Brain microvascular endothelial cell (primary cell): ENCODE data around the gene PTPRM.
"Not testable (repeated sequence)": the region's sequence is repeated elsewhere in the genome, so short reads cannot be mapped to it uniquely, and the experiment has no call there.

Experiments
- DNase-seq: peaks from one replicate; pipeline ENCODE4 v3.0.0-alpha.2; 2020
- H3K27ac ChIP-seq: fragments of 250-450 bp; sonication (Bioruptor Pico); 2 replicates; pipeline ENCODE4 v1.5.1; 2020; ENCODE audit warnings: mild to moderate bottlenecking, moderate library complexity
- H3K27me3 ChIP-seq: fragments of 250-450 bp; sonication (Bioruptor Pico); replicated peaks from 2 replicates; pipeline ENCODE4 v1.5.1; 2020; ENCODE audit warnings: mild to moderate bottlenecking
- H3K36me3 ChIP-seq: fragments of 250-450 bp; sonication (Bioruptor Pico); replicated peaks from 2 replicates; pipeline ENCODE4 v1.5.1; 2020; ENCODE audit warnings: mild to moderate bottlenecking
- H3K4me3 ChIP-seq: 2 replicates; pipeline ENCODE4 v1.5.1; 2011; ENCODE audit warnings: low read depth, mild to moderate bottlenecking, control low read depth, low read length, moderate library complexity
- in situ Hi-C: cut with HindIII; loops from 2 replicates; pipeline ENCODE4 v1.10.0; 2017; ENCODE audit warnings: low sequenced_read_pairs, low pct_ligation_motif_present
- TF ChIP-seq, protein P1 (sequence below): IDR thresholded peaks from 2 replicates; pipeline ENCODE4 v1.5.1; 2011; ENCODE audit warnings: low read depth, mild to moderate bottlenecking, moderate library complexity, low read length, control low read depth, inconsistent platforms; ENCODE audit errors: missing control alignments

Gene PTPRM

GRCh38 chr18:8443505-8443904 lies 876.4 kb downstream of the PTPRM start:
- no peak for DNase-seq
- no peaks in the 10 kb centered on the region for H3K27me3 ChIP-seq
- no peak overlapping the region for H3K4me3 ChIP-seq
- TF ChIP-seq, protein P1, sequence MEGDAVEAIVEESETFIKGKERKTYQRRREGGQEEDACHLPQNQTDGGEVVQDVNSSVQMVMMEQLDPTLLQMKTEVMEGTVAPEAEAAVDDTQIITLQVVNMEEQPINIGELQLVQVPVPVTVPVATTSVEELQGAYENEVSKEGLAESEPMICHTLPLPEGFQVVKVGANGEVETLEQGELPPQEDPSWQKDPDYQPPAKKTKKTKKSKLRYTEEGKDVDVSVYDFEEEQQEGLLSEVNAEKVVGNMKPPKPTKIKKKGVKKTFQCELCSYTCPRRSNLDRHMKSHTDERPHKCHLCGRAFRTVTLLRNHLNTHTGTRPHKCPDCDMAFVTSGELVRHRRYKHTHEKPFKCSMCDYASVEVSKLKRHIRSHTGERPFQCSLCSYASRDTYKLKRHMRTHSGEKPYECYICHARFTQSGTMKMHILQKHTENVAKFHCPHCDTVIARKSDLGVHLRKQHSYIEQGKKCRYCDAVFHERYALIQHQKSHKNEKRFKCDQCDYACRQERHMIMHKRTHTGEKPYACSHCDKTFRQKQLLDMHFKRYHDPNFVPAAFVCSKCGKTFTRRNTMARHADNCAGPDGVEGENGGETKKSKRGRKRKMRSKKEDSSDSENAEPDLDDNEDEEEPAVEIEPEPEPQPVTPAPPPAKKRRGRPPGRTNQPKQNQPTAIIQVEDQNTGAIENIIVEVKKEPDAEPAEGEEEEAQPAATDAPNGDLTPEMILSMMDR = no peak
- in situ Hi-C loops = no loop called here
- H3K27ac ChIP-seq = no peak overlapping the region
- H3K36me3 ChIP-seq = no peaks in the 10 kb centered on the region

GRCh38 chr18:8446936-8447335 lies 879.8 kb downstream of the PTPRM start:
- H3K36me3 ChIP-seq, H3K4me3 ChIP-seq, DNase-seq, in situ Hi-C loops, H3K27me3 ChIP-seq, H3K27ac ChIP-seq: not testable (repeated sequence)

- Histone ChIP-seq H3K36me3 (no peaks in the 10 kb centered on the region), H3K27ac (no peak overlapping the region), H3K4me3 (no peak overlapping the region), H3K27me3 (no peaks in the 10 kb centered on the region)
- DNase-seq = no peak
- TF ChIP-seq, protein P1 = no peak
- in situ Hi-C loops = no loop called here
Observed at GRCh38 chr18:8448130-8448529, 881.0 kb downstream of the PTPRM start.

GRCh38 chr18:8450013-8450412 lies 882.9 kb downstream of the PTPRM start:
- in situ Hi-C loops = no loop called here
- no peaks in the 10 kb centered on the region for H3K27me3 ChIP-seq
- H3K36me3 ChIP-seq = no peaks in the 10 kb centered on the region
- no peak overlapping the region for H3K27ac ChIP-seq
- no peak for DNase-seq
- H3K4me3 ChIP-seq = no peak overlapping the region
- TF ChIP-seq, protein P1 = peak; percentile 81

- Histone ChIP-seq H3K36me3 (no peaks in the 10 kb centered on the region), H3K27ac (no peak overlapping the region), H3K27me3 (no peaks in the 10 kb centered on the region), H3K4me3 (no peak overlapping the region)
- no peak for DNase-seq
- in situ Hi-C loops = no loop called here
- TF ChIP-seq, protein P1 = peak; percentile 30
Observed at GRCh38 chr18:8450898-8451665, 884.0 kb downstream of the PTPRM start.

GRCh38 chr18:8453528-8453927 lies 886.4 kb downstream of the PTPRM start:
- TF ChIP-seq, protein P1 = no peak
- no peak overlapping the region for H3K27ac ChIP-seq
- no peak for DNase-seq
- in situ Hi-C loops = no loop called here
- no peak overlapping the region for H3K4me3 ChIP-seq
- H3K27me3 ChIP-seq = no peaks in the 10 kb centered on the region
- no peaks in the 10 kb centered on the region for H3K36me3 ChIP-seq
